Measurements from ENCODE around the gene EPB41L3. TPM values are rescaled to one million over a fixed set of nuclear protein-coding genes. Genes with fewer than 3 reads are reported as not detected.

The EPB41L3 gene
- polyA plus RNA-seq, 1 donor (not counting 4 experiments of a cell fraction or from before 2014, with no cell fraction given), result 0.39 TPM

DNA sequence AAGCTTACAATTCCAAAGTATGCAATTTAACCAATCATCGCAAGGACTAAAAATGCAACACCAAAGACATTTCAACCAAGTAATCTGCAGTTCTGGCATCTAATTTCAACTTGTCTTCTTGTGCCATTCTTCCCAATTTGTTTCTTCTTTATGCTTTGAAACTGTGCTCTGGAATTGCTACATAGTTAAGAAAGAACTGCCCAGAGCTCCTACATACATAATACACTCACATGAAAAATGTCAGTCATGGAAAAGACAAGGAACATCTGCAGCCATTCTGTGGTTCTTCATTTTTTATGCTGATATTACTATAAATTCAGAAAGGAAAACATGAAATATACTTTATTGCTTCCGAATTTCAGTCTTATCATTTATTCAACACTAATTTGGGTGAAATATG, 4.4 kb downstream of the EPB41L3 start:
- no peaks in the 10 kb centered on the region for H3K36me3 ChIP-seq (ENCODE audit: control insufficient read depth in 2 of 2, extremely low read depth in 1 of 2, insufficient read depth in 2 of 2, low read length in 2 of 2)
- FAIRE-seq, result no peak
- peaks cover 20% of the 10 kb centered on the region for H3K27me3 ChIP-seq (ENCODE audit: control insufficient read depth, extremely low read depth, insufficient read depth, low read length)
- H3K9me1 ChIP-seq (ENCODE audit: control insufficient read depth, extremely low read depth, insufficient read depth, low read length), result no peaks in the 10 kb centered on the region
- TF ChIP-seq EZH2 (IDR thresholded peaks at IDR 0.05; ENCODE audit: low read length), result no peak
- TF ChIP-seq, protein P1, sequence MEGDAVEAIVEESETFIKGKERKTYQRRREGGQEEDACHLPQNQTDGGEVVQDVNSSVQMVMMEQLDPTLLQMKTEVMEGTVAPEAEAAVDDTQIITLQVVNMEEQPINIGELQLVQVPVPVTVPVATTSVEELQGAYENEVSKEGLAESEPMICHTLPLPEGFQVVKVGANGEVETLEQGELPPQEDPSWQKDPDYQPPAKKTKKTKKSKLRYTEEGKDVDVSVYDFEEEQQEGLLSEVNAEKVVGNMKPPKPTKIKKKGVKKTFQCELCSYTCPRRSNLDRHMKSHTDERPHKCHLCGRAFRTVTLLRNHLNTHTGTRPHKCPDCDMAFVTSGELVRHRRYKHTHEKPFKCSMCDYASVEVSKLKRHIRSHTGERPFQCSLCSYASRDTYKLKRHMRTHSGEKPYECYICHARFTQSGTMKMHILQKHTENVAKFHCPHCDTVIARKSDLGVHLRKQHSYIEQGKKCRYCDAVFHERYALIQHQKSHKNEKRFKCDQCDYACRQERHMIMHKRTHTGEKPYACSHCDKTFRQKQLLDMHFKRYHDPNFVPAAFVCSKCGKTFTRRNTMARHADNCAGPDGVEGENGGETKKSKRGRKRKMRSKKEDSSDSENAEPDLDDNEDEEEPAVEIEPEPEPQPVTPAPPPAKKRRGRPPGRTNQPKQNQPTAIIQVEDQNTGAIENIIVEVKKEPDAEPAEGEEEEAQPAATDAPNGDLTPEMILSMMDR (optimal IDR thresholded peaks at IDR 0.05 in 1 of 3, IDR thresholded peaks at IDR 0.05 in 1 of 3, conservative IDR thresholded peaks at IDR 0.05 in 1 of 3; ENCODE audit: extremely low read depth in 1 of 3, insufficient read depth in 2 of 3, low read length in 3 of 3), result no peak
- no peaks in the 10 kb centered on the region for H3K79me2 ChIP-seq (ENCODE audit: control insufficient read depth, insufficient read depth, low read length)
- H3K9me3 ChIP-seq (ENCODE audit: control insufficient read depth, low read depth, low read length), result no peaks in the 10 kb centered on the region
- no peak overlapping the region for H2AFZ ChIP-seq (ENCODE audit: control insufficient read depth, low read length)
- H4K20me1 ChIP-seq (ENCODE audit: control insufficient read depth, extremely low read depth, insufficient read depth, low read length), result no peaks in the 10 kb centered on the region
- dilution Hi-C loops (cut with MboI; ENCODE audit: extremely low pct_ligation_motif_present, low sequenced_read_pairs), result no loop called here
- no peak overlapping the region for H3K27ac ChIP-seq (ENCODE audit: control insufficient read depth, insufficient read depth, low read length)
- H3K4me3 ChIP-seq (ENCODE audit: control insufficient read depth in 2 of 3, extremely low read depth in 1 of 3, insufficient read depth in 2 of 3, low read depth in 1 of 3, low read length in 3 of 3), result no peak overlapping the region
- H3K4me1 ChIP-seq (ENCODE audit: control insufficient read depth, extremely low read depth, insufficient read depth, low read length), result no peaks in the 10 kb centered on the region
- no peak for DNase-seq (ENCODE audit: low read depth, low spot score)
- no peak overlapping the region for H3K9ac ChIP-seq (ENCODE audit: control insufficient read depth, extremely low read depth, insufficient read depth, low read length)
- H3K4me2 ChIP-seq (ENCODE audit: control insufficient read depth, extremely low read depth, insufficient read depth, low read depth, low read length), result no peak overlapping the region

GRCh38 chr18:5538544-5538943, 5.3 kb downstream of the EPB41L3 start:
- Histone ChIP-seq H3K9me3 (ENCODE audit: control insufficient read depth, low read depth, low read length) (no peaks in the 10 kb centered on the region), H3K79me2 (ENCODE audit: control insufficient read depth, insufficient read depth, low read length) (no peaks in the 10 kb centered on the region), H3K9ac (ENCODE audit: control insufficient read depth, extremely low read depth, insufficient read depth, low read length) (no peak overlapping the region), H3K27me3 (ENCODE audit: control insufficient read depth, extremely low read depth, insufficient read depth, low read length) (peaks cover 12% of the 10 kb centered on the region), H3K36me3 (ENCODE audit: control insufficient read depth in 2 of 2, extremely low read depth in 1 of 2, insufficient read depth in 2 of 2, low read length in 2 of 2) (no peaks in the 10 kb centered on the region), H2AFZ (ENCODE audit: control insufficient read depth, low read length) (no peak overlapping the region), H4K20me1 (ENCODE audit: control insufficient read depth, extremely low read depth, insufficient read depth, low read length) (no peaks in the 10 kb centered on the region), H3K4me2 (ENCODE audit: control insufficient read depth, extremely low read depth, insufficient read depth, low read depth, low read length) (no peak overlapping the region), H3K27ac (ENCODE audit: control insufficient read depth, insufficient read depth, low read length) (no peak overlapping the region), H3K4me1 (ENCODE audit: control insufficient read depth, extremely low read depth, insufficient read depth, low read length) (no peaks in the 10 kb centered on the region), H3K9me1 (ENCODE audit: control insufficient read depth, extremely low read depth, insufficient read depth, low read length) (no peaks in the 10 kb centered on the region), H3K4me3 (ENCODE audit: control insufficient read depth in 2 of 3, extremely low read depth in 1 of 3, insufficient read depth in 2 of 3, low read depth in 1 of 3, low read length in 3 of 3) (no peak overlapping the region)
- TF ChIP-seq, protein P1 (optimal IDR thresholded peaks at IDR 0.05 in 1 of 3, IDR thresholded peaks at IDR 0.05 in 1 of 3, conservative IDR thresholded peaks at IDR 0.05 in 1 of 3; ENCODE audit: extremely low read depth in 1 of 3, insufficient read depth in 2 of 3, low read length in 3 of 3), result no peak
- no peak for TF ChIP-seq EZH2 (IDR thresholded peaks at IDR 0.05; ENCODE audit: low read length)
- DNase-seq (ENCODE audit: low read depth, low spot score), result no peak
- FAIRE-seq, result no peak
- dilution Hi-C loops (cut with MboI; ENCODE audit: extremely low pct_ligation_motif_present, low sequenced_read_pairs), result no loop called here

Data from keratinocyte (primary cell).